Activated CD4-positive, alpha-beta T cell treated with anti-CD3 and anti-CD28 coated beads, Interleukin-2, Interleukin-4, amounts not matched to agents 100 ng/mL and 50 ng/mL, durations not matched to agents 16 hours and 8 hours (primary cell): ENCODE data around the gene COPS2.
A peak's percentile ranks its signal among the peaks of the same experiment; 100 is the strongest.

ENCODE experiments used
- DNase-seq: peaks from one replicate; pipeline ENCODE4 v3.0.0-alpha.2; 2020; ENCODE audit warnings: low spot score

COPS2 gene

GRCh38 chr15:49155834-49156627 lies 632 bp upstream of the COPS2 start:
- DNase-seq: no peak

DNA sequence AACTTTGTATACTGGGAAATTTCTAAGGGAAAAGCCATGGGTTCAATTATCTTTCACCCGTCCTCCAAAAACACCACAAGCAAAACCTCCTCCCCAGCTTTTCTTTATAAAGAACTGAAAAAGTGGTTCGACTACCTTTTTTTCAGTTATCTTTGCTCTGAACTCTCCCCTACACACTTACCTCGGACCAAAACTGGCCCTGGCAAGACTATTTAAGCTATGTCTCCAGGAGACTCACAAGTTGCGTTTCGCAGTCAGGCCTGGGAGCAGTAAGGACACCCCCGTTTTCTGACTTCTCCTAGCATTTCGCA lies 645 bp downstream of the COPS2 start:
- no peak for DNase-seq

DNA sequence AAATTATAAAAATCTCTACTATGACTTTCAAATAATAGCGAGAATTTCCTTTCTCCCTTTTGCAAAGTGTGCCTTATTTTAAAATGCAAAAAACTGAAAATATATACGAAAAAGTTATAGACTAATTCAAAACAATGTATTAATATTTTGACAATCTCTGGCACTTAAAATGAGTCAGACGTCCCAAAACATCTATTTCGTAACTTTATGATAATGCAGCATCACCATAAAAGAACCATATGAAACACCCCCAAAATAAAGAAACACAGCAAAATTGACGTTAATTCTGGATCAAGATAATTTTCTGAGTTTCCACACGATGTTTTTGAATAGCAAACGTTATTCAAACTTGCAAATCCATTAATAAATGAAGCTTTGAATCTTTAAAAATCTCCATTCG lies 1.0 kb downstream of the COPS2 start:
- DNase-seq: no peak

GRCh38 chr15:49152552-49153312 lies 2.7 kb downstream of the COPS2 start:
- DNase-seq: no peak

- DNase-seq: no peak
Measured at GRCh38 chr15:49151831-49152230, 3.6 kb downstream of the COPS2 start.

GRCh38 chr15:49148727-49149126 lies 6.7 kb downstream of the COPS2 start:
- DNase-seq: no peak

- no peak for DNase-seq
Measured at GRCh38 chr15:49148298-49148697, 7.1 kb downstream of the COPS2 start.

DNA sequence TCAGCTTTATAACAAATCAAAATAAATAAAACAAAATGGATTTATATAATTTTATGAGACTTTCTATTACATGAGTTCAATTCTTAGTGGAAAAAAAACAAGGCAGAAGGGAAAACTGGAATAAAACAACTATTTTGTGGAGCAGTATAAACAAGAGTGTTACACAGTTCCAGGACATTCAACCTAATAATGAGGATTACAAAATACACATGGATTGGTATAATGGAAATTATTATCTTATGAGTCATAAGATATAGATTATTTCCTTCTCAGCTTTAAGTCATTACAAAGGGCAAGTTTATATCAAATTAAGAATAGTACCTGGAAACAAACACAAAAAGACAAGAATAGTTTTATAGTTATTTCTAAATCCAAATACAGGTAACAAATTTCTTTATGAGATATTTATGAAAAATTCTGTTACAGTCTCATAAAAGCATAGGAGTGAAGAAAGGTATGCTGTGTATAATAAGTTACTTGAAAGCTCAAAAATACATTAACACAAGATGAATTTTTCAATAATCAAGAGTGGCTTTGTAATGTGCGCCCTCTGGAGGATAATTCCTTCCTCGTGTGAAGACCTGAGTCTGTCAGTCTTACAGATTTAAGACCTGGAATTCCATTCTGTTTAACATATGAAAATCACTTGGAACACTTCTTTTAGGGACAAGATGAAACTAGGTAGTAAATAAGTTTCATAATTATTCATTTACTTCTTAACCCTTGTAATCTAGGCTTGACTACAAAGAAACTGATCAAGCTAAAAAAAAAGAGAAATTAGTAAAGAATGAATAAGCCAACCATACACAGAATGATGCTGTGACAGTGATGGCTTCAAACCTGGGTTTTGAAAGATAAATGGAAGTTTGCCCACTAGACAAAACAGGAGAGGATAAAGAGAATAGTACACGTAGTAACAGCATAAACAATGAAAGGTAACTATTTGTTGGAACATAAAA lies 9.5 kb downstream of the COPS2 start:
- peak; percentile 28 for DNase-seq

- DNase-seq: no peak
Measured at GRCh38 chr15:49137861-49138260, 17.5 kb downstream of the COPS2 start.

DNA sequence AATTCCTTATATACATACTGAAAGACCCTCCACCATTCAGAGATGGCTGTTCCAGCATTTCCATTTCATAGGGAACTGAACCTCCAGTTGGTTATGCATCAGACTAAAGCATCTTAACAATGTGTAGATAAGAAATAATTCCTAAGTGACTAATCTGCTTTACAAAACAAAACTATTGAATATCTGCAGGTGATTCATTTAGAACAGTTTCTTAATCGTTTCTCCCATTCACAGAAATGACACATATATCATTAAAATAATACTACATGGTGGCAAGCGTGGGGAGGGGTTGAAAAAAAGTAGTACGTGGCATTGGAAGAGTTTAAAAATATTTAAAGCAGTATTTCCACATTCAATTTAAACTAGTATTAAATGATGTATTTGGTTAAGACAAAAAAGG lies 19.5 kb downstream of the COPS2 start:
- DNase-seq: no peak

DNA sequence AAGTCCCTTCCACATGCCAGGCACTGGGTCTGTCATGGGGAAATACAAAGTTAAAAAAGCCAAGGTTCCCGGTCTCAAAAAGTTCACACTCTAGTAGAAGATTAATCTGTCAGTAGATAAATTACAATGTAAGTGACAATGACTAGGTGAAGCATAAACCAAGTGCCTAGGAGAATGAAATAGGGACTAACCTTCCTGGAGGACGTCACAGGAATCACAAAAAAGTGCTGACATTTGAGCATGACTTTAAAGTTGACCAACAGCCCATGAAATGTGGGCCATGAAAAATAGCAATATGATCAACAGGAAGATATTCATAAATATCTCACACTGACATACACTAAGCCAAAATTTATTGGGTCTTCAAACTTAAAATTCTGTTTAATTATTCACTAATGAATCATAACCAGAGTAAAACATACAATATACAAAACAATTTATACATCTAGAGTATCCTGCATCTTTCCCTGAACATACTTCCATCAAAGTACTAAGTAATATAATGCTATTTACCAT lies 20.0 kb downstream of the COPS2 start:
- DNase-seq: no peak

- no peak for DNase-seq
Measured at GRCh38 chr15:49134683-49135341, 20.6 kb downstream of the COPS2 start.

DNA sequence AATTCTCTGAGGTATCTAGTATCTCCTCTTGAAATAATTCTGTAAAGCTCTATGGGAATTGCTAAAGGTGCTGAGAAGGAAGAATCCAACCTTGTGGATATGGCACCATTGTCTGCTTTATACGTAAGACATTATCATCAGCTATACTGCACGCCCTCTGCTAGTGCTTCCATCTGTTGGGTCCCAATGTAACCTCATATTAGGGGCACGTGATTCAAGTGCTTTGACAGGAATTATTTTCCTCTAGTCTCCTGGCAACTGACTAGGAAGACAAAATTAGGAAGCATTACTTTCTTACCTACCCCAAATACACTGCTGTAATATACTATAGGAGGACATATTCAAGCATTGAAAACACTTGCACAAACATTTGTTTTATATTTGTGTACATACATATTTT lies 24.0 kb downstream of the COPS2 start:
- DNase-seq: no peak

DNA sequence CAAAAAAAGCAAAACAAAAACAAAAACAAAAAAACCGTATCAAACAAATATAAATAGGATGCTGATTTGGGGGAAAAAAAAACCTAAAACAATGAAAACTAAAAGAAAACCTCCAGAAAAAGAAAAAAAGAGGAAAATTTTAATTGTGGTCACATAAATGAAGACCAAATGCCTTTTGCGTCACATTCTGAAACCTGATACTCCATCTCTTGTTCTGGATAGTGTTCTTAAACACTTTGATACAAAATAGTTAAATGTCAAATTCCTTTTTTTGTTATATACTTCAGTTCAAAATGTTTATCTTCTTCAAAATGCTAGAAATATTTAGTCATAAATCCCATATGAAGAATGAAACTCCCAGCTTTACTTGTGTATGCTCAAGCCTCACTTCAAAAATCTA lies 31.0 kb downstream of the COPS2 start:
- DNase-seq: no peak

DNA sequence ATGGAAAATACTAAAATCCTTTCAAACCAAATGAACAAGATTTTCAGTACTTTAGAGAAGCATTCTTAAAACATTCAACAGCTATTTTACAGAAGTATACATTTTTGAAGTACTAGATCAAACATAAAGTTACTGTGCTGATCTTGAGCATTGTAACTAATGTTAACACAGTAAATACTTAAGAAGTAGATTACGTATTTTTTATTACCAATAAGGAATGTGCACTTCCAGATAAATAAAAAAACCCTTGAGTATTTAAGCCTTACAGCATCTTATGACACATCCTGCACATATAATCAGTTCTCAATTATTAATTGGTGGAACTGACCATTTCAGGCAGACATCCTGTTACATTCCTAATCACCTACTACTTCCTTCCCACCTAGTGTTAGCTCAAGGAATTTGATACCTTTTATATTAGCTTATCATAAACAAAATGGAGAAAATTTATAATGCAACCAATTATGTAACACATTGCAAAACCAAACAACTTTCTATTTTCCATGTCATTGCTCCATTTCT lies 32.8 kb downstream of the COPS2 start:
- no peak for DNase-seq

DNA sequence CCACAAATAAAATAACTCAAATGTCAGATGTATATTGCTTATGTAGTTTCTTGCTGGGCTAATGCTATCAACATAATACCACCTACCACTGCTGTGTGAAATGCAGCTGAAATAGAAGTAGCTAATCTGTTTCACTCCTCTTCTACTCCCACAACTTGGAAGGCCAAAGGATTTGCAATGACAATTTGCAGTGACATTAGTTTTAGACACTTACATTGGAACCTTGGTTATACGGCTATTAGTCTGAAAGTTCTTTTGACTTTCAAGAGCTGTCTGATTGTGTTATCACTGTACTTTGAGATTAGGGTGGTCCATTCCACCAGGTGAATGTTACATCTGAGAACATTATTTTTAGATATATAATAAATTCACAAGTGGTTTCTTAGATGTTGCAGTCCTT lies 33.5 kb downstream of the COPS2 start:
- no peak for DNase-seq

DNA sequence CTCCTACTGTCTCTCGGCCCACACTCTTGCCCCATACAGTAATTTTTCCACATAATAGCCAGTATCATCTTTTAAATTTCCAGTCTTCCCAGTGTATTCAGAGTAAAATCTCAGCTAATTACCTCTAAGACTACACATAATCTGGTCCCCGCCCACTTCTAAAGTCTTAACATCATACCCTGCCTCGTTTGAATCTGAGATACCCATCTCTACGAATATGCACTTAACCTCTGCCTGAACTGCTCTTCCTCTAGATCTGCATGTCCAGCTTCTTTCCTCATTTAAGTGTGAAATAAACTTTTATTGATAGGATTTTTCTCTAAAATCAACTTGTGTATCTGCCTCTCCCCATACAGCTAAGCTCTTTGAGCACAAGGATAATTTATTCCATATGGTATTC lies 34.6 kb downstream of the COPS2 start:
- no peak for DNase-seq

DNA sequence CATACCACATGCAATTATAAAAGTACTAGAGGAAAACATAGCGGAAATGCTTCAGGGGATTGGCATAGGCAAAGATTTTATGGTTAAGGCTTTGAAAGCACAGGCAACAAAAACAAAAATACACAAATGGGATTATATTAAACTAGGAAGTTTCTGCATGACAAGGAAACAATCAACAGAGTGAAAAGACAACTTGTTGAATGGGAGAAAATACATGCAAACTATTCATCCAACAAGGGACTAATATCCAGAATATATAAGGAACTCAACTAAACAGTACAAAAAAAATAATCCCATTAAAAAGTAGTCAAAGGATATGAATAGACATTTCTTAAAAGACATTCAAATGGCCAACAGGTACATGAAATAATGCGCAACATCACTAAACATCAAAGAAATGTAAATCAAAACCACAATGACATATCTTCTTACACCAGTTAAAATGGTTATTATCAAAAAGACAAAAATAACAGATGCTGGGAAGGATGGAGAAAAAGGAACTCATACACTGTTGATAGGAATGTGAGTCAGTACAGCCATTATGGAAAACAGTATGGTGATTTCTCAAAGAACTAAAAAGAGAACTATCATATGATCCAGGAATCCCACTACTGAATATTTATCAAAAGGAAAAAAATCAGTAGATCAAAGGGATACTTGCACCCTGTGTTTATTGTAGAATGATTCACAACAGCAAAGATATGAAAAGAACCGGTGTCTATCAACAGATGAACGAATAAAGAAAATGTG lies 39.1 kb downstream of the COPS2 start:
- DNase-seq: no peak

DNA sequence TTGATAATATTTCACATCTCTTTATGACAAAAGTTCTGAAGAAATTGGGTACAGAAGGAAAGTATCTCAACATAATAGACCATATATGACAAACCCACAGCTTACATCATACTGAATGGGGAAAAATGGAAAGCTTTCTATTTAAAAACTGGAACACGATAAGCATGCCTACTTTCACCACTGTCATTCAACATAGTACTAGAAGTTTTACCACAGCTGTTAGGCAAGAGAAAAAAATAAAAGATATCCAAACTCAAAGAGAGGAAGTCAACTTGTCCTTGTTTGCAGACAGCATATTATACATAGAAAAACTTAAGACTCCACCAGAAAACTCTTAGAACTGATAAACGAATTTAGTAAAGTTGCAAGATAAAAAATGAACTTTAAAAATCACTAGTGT lies 40.3 kb downstream of the COPS2 start:
- no peak for DNase-seq

- no peak for DNase-seq
Measured at GRCh38 chr15:49110158-49110944, 45.0 kb downstream of the COPS2 start.
